ENCODE data around the gene LRRC40.
A peak's percentile ranks its signal among the peaks of the same experiment; 100 is the strongest.

Gene LRRC40

GRCh38 chr1:70247768-70248167, 42.4 kb upstream of the LRRC40 start:
- TF ChIP-seq KLF9 (tag by site-specific recombination; IDR thresholded peaks at IDR 0.05; ENCODE audit: low read depth): no peak
- TF ChIP-seq TSHZ1 (tag by site-specific recombination; IDR thresholded peaks at IDR 0.05; ENCODE audit: borderline replicate concordance): peak; percentile 66; the same call in 1 of the 2 replicates
- Histone ChIP-seq H3K36me3 (ENCODE audit: control insufficient read depth in 2 of 2, insufficient read depth in 1 of 2, low read length in 2 of 2) (peaks cover 94 to 100% of the 10 kb centered on the region in 2 experiments), H3K4me3 (ENCODE audit: low read depth, low read length) (no peak overlapping the region), H3K27ac (ENCODE audit: extremely low read depth, low read depth, low read length) (no peak overlapping the region), H3K9me3 (ENCODE audit: control insufficient read depth, insufficient read depth, low read depth, low read length) (no peaks in the 10 kb centered on the region), H3K4me1 (ENCODE audit: control insufficient read depth, insufficient read depth, low read length) (no peaks in the 10 kb centered on the region)
- POLR2A ChIA-PET: no interaction called here
- CTCF ChIA-PET: no interaction called here

GRCh38 chr1:70247122-70247521, 41.7 kb upstream of the LRRC40 start:
- H3K36me3 ChIP-seq (ENCODE audit: control insufficient read depth in 2 of 2, insufficient read depth in 1 of 2, low read length in 2 of 2): peaks cover 97 to 100% of the 10 kb centered on the region in 2 experiments
- CTCF ChIA-PET: no interaction called here
- no peaks in the 10 kb centered on the region for H3K4me1 ChIP-seq (ENCODE audit: control insufficient read depth, insufficient read depth, low read length)
- H3K4me3 ChIP-seq (ENCODE audit: low read depth, low read length): no peak overlapping the region
- H3K9me3 ChIP-seq (ENCODE audit: control insufficient read depth, insufficient read depth, low read depth, low read length): no peaks in the 10 kb centered on the region
- POLR2A ChIA-PET: no interaction called here
- no peak overlapping the region for H3K27ac ChIP-seq (ENCODE audit: extremely low read depth, low read depth, low read length)
- TF ChIP-seq, protein P1, sequence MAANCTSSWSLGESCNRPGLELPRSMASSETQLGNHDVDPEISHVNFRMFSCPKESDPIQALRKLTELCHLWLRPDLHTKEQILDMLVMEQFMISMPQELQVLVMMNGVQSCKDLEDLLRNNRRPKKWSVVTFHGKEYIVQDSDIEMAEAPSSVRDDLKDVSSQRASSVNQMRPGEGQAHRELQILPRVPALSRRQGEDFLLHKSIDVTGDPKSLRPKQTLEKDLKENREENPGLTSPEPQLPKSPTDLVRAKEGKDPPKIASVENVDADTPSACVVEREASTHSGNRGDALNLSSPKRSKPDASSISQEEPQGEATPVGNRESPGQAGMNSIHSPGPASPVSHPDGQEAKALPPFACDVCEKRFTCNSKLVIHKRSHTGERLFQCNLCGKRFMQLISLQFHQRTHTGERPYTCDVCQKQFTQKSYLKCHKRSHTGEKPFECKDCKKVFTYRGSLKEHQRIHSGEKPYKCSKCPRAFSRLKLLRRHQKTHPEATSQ (tag by site-specific recombination; IDR thresholded peaks at IDR 0.05): no peak
- TF ChIP-seq ZXDB (tag by site-specific recombination; IDR thresholded peaks at IDR 0.05) (no peak), ZNF146 (tag by site-specific recombination; IDR thresholded peaks at IDR 0.05) (no peak), ZNF596 (tag by site-specific recombination; IDR thresholded peaks at IDR 0.05) (no peak), HOXC10 (CRISPR knock-in tag; IDR thresholded peaks at IDR 0.05) (no peak), ZNF138 (tag by site-specific recombination; IDR thresholded peaks at IDR 0.05; ENCODE audit: borderline replicate concordance) (no peak), GLIS2 (tag by site-specific recombination; IDR thresholded peaks at IDR 0.05) (no peak), BCL11A (tag by site-specific recombination; IDR thresholded peaks at IDR 0.05; ENCODE audit: low read depth) (no peak), ZNF19 (tag by site-specific recombination; IDR thresholded peaks at IDR 0.05; ENCODE audit: low read depth) (no peak), REPIN1 (tag by site-specific recombination; IDR thresholded peaks at IDR 0.05; ENCODE audit: low read depth) (no peak)
- TF ChIP-seq, protein P2, sequence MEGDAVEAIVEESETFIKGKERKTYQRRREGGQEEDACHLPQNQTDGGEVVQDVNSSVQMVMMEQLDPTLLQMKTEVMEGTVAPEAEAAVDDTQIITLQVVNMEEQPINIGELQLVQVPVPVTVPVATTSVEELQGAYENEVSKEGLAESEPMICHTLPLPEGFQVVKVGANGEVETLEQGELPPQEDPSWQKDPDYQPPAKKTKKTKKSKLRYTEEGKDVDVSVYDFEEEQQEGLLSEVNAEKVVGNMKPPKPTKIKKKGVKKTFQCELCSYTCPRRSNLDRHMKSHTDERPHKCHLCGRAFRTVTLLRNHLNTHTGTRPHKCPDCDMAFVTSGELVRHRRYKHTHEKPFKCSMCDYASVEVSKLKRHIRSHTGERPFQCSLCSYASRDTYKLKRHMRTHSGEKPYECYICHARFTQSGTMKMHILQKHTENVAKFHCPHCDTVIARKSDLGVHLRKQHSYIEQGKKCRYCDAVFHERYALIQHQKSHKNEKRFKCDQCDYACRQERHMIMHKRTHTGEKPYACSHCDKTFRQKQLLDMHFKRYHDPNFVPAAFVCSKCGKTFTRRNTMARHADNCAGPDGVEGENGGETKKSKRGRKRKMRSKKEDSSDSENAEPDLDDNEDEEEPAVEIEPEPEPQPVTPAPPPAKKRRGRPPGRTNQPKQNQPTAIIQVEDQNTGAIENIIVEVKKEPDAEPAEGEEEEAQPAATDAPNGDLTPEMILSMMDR (tag by site-specific recombination; IDR thresholded peaks at IDR 0.05): no peak

DNA sequence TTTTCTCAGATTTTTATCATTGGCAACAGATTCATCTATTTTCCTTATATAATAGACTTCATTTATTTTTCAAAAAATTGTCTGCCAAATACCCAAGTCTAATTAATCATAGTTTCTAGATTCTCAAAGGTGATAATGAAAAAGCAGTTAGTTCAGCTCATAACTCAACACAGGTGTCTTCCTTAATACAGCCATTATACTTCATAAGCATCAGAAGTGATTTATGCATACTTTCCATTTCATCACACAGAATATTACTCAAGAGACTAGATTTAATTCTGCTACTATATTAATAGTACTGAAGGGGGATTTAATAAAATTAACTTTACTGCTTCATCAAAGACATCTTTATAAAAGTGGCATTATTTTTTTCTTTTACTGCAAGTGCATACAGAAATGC, 34.6 kb upstream of the LRRC40 start:
- no peaks in the 10 kb centered on the region for H3K4me1 ChIP-seq (ENCODE audit: control insufficient read depth, insufficient read depth, low read length)
- ChIA-PET CTCF (no interaction called here), POLR2A (no interaction called here)
- TF ChIP-seq KLF10 (tag by site-specific recombination; IDR thresholded peaks at IDR 0.05) (no peak), ZFP69B (tag by site-specific recombination; IDR thresholded peaks at IDR 0.05) (no peak), ZNF266 (tag by site-specific recombination; IDR thresholded peaks at IDR 0.05; ENCODE audit: low read depth) (no peak), ZNF530 (tag by site-specific recombination; IDR thresholded peaks at IDR 0.05; ENCODE audit: low read depth) (no peak), ZNF214 (tag by site-specific recombination; IDR thresholded peaks at IDR 0.05; ENCODE audit: borderline replicate concordance) (no peak), ZNF670 (tag by site-specific recombination; IDR thresholded peaks at IDR 0.05; ENCODE audit: low read depth) (no peak), ZNF426 (tag by site-specific recombination; IDR thresholded peaks at IDR 0.05) (no peak), ZNF274 (IDR thresholded peaks at IDR 0.05; ENCODE audit: low read length) (no peak), ZNF274 (tag by site-specific recombination; IDR thresholded peaks at IDR 0.05; ENCODE audit: borderline replicate concordance) (no peak), KLF16 (tag by site-specific recombination; IDR thresholded peaks at IDR 0.05) (no peak), MZF1 (tag by site-specific recombination; IDR thresholded peaks at IDR 0.05; ENCODE audit: borderline replicate concordance) (no peak), SP2 (tag by site-specific recombination; IDR thresholded peaks at IDR 0.05) (no peak)
- TF ChIP-seq, protein P3, sequence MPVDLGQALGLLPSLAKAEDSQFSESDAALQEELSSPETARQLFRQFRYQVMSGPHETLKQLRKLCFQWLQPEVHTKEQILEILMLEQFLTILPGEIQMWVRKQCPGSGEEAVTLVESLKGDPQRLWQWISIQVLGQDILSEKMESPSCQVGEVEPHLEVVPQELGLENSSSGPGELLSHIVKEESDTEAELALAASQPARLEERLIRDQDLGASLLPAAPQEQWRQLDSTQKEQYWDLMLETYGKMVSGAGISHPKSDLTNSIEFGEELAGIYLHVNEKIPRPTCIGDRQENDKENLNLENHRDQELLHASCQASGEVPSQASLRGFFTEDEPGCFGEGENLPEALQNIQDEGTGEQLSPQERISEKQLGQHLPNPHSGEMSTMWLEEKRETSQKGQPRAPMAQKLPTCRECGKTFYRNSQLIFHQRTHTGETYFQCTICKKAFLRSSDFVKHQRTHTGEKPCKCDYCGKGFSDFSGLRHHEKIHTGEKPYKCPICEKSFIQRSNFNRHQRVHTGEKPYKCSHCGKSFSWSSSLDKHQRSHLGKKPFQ (tag by site-specific recombination; IDR thresholded peaks at IDR 0.05): no peak
- H3K4me3 ChIP-seq (ENCODE audit: low read depth, low read length): no peak overlapping the region
- H3K27ac ChIP-seq (ENCODE audit: extremely low read depth, low read depth, low read length): no peak overlapping the region
- H3K9me3 ChIP-seq (ENCODE audit: control insufficient read depth, insufficient read depth, low read depth, low read length): no peaks in the 10 kb centered on the region
- H3K36me3 ChIP-seq (ENCODE audit: control insufficient read depth in 2 of 2, insufficient read depth in 1 of 2, low read length in 2 of 2): peaks cover 98 to 99% of the 10 kb centered on the region in 2 experiments

Data from HEK293 (cell line).